CD4-positive, alpha-beta T cell treated with Interferon alpha-2 for 1 hour (primary cell): ENCODE data around the gene SH3TC1.

ENCODE experiments used
- DNase-seq, 2 donors: peaks; one replicate each; pipeline ENCODE4 v3.0.0-alpha.2; 2020 to 2022

Gene SH3TC1

DNA sequence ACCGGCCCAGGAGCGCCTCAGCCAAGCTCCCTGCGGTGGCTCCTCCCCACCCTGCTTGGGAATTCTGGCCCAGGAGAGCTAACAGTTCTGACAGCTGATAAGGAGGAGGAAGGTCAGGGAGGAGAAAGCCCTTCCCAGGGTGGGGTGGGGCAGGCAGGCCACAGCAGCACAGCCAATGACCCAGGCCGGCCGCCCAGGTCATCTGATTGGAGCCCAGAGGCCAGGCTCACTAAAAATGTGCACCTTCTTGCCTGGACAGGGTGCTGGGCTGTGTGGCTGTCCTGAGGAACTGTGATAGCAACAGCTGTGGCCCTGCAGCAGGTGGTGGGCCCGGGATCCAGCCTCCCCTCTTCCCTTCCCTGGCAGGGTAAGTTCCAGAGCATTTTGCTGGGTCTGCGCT lies 17.2 kb upstream of the SH3TC1 start:
- DNase-seq = no peak

DNA sequence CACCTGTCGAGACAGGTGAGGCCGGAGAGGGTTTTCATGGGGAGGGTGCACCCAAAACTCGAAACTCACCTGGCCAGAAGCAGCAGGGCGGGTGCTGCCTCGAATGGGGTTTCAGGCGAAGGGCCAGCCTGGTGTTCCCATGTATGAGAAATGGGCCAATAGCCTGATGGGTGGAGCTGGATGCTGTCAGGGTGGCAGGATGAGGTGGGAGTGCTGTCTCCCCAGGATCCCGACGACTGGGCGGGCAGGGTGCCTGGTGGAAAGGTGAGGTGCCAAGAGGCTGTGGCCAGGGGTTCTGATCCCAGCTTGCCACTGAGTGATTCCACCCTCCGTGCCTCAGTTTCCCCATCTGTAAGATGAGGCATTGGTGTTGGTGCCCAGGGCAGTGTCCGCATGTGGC lies 16.8 kb upstream of the SH3TC1 start:
- DNase-seq = no peak

DNA sequence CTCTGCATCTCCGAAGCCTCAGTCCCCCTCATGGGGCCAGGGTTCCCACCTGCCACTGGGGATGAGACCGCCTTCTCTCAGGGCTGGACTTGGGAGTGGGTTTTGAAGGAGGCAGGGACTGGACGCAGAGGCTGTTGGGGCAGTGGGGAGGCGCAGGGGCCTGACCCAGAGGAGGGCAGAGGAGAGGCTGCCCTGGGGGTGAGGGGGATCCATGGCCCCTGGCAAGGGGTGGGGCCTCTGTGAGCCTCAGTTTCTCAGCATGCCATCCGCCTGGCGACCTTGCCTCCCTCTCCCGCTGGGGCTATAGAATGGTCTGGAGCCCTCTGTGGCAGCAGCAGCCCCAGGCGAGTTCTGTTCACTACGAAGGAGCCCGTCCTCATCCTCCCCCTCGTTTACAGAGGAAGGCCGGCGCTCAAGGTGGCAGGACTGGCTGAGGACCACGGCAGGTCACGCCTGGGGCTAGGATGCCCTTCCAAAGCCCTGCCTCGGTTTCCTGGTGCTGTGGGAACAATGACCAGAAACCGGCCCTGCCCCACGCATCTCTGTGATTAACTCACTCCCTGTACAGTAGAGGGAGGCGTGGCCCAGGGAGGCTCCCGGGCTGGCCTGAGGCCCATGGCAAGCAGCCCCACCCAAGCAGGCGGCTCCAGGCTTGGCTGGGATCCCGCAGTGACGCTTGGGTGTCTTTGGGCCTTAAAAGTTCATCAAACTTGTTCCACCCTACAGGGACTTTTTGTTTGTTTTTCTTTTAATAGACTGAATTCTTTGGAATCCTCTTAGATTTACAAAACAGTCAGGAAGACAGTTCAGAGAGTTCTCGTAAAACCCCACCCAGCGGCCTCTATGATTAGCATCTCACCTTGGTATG lies 16.0 kb upstream of the SH3TC1 start:
- DNase-seq = no peak

DNA sequence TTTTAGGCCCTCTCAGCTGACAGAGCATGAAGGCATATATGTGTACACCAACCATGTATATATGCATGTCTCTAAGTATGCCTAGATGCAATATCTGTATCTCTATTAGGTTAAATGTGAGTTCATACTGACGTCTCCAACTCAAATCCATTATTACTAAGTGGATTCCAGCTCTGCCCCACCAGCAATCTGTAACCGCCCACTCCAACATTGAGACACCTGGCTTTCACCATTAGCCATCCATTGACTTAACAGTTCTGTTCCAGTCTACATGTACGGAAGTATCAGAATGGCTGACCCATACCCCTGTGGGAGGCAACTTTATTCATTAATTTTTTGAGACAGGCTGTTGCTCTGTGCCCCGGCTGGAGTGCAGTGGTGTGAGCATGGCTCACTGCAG lies 15.0 kb upstream of the SH3TC1 start:
- DNase-seq = no peak

DNA sequence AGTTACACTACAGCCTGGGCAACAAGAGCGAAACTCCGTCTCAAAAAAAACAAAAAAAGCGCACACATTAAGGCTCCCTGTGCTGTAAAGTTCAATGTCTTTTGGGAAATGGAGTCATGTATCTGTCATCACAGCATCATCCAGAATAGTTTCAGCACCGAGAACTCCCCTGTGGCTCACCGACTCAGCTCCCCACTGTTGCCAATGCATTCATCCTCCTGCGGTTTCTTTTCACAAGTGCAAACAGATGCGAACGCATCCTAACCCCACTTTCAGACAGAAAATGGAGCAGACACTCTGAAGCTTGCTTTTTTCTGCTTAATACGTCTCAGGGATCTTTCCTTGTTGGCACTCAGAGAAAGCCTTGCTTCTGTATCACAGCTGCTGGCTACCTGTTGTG lies 13.8 kb upstream of the SH3TC1 start:
- no peak for DNase-seq

- DNase-seq = no peak
Observed at GRCh38 chr4:8185930-8186329, 13.2 kb upstream of the SH3TC1 start.

DNA sequence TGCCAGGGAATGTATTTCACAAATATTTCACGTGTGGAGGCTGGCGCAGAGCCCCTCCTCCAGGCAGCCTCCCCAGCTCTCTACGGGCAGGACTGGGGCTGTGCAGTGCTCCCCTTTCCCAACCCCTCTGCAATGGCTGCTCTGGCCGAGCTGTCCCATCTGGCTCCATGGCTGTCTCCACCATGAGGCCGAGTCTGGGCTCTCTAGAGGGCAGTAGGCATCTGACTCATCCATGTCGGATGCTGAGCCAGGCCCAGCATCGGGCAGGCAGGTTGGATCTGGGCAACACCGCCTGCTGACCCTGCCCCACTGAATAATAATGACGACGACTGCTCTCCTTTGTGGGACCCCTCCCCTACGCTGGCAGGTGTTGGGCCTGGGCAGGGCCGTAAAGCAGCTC lies 11.0 kb upstream of the SH3TC1 start:
- no peak for DNase-seq

DNA sequence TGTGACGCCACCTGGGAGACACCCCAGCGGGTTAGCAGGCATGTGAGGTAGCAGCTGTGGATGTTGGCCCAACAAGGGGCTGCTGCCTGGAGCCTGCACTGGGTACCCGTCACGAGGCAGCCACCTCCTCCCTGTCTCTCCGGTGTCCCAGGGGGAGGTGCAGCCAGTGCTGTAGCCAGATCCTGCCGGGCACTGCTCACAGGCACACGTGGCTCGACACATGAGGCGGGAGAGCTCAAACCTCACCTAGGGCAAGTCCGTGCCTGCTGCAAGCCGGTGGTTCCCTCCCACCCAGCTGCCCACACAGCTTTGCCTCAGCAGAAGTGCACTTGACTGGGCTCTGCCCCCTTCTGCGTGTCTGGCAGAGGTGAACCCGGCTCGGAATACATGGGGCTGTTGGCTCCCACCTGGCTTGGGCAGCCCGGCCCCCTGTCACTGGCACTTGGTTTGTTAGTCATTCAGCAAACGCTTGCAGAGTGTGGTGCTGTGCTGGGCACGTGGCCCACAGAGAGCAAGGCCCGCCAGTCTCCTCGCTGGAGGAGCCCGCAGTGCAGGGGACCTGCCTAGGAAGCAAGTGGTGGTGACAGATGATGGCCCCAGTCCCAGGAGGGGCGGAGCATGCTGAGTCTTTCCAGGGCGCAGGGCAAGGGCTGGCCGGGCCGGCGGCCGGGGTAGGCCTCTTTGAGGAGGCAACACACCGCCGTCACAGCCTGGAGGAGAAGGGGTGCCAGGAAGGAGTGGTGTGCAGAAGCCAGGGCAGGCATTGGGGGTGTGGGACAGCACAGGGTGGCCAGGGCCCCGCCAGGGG lies 10.1 kb upstream of the SH3TC1 start:
- DNase-seq = no peak

- no peak for DNase-seq
Observed at GRCh38 chr4:8189551-8190466, 9.3 kb upstream of the SH3TC1 start.

- peak in 1 of 2 donors; percentile 44 for DNase-seq
Observed at GRCh38 chr4:8191136-8191747, 7.8 kb upstream of the SH3TC1 start.

GRCh38 chr4:8192748-8193738 lies 6.0 kb upstream of the SH3TC1 start:
- peak; percentile 22 to 64 for DNase-seq

DNA sequence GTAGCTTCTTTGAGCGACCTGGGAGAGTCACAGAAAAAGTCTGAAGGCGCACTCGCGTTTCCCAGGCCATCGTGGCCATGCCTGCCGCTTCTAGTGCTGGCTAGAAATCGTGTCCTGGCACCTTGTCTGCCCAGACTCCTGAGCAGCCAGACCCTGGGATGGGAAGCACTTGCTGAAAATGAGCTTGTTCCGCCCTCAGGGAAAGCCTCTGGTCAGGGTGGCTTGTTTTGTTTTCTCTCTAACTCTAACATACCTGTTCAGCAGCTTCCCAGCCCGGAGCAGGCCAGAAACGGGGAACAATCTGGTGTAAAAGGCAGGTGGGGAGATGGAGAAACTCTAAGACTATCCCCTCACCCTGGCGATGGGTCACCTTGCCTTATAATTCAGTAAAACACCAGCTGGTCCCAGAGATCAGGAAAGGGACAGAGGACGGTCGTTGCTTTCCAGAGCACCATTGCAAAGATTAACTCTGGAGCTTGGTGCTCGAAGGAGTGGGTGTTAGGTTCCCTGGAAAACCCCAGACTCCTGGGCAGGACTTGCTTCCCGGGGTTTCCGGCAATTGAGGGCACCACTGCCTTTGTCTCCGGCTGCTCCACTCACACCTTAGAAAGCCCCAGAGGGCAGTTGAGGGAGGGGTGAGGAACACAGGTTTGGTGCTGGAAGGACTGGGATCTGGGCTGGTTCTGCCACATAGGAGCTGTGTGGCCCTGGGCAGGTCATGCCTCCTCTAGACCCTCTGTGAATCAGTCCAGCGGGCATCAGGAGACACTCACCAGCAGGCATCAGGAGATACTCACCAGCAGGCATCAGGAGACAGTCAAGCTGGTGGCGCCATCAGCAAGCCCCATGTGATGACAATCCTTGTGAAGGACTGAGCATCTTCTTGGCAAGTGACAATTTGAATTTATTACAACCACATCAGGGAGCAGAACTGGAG lies 4.5 kb upstream of the SH3TC1 start:
- DNase-seq = no peak

DNA sequence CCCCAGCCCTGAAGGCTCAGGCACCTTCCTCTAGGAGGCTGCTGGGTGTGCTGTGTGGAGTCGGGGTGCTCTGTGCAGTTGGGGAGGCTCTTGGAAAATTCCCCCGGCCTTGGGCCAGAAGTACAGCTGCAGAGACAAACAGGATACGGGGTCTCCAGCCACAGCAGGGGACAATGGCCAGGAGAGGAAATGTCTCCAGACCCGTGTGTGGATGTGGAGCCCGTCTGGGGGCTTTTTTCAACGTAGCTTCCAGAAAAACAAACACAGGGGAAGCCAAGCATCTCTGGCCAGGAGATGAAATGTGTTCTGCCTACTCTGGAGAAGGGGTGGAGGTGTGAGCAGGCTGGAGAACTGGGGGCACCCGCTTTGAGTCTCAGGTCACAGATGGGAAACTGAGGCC lies 3.7 kb upstream of the SH3TC1 start:
- DNase-seq = no peak

GRCh38 chr4:8195841-8196458 lies 3.1 kb upstream of the SH3TC1 start:
- no peak for DNase-seq

- DNase-seq = no peak
Observed at GRCh38 chr4:8197521-8197920, 1.6 kb upstream of the SH3TC1 start.

DNA sequence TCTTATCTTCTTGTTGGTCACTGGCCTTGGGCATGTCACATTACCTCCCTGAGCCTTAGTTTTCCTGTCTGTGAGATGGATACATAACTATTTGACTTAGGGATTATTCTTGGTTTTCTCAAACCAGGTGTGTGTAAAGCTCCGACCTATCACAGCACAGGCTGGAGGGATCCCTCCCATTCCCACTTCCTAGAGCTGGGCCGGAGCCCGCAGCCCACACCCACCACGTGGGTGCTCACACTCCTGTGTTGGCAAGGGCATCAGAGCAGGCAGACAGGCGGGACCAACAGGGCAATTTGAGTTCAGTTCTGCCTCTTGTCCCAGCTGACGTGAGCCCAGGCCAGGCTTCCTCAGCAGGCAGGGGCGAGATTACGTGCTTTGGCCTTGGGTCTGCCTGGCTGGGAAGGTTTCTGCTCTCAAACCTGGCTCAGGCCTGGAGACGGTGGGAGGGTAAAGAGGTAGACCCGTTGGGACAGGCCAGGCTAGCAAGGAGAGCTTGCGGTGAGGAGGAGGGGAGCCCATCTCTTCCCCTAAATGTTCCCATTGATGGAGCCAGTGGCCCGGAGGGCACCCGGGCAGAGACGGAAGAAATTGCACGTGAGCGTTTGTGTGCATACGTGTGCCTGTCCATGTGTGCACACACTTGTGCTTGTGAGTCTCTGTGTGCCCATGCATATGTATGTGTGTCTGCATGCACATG lies 734 bp upstream of the SH3TC1 start:
- no peak for DNase-seq

DNA sequence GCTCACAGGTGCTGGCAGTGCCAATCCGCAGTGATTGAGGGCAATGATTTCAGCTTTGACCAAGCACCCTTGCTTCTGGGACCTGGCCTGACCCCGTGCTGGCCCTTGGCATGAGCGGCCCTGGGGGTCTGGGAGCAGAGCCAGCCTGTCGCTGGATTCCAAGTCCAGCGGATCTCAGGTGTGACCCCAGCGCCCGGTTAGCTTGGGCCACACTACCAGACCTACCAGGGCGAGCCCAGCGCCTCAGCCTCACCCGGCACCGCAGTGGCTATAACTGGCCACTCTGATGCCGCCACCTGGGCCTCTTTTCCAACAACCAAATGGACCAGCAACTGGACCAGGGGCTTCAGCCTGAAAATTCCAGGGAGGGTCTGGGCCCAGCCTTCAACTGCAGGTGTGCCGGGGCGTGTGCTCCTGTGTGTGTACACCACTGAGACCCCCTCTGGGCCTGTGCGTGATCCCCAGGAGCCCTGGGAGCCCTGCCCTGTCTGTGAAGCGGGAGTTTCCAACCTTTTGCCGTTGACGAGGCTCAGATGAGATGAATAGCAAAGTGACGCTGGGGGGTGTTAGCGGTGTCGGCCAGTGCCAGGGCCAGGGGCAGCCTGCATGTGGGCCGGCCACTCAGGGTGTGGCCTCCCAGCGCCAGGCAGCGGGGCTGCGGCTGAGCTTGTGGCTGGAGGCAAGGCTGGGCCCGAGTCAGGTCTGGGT lies 658 bp downstream of the SH3TC1 start:
- DNase-seq = no peak

DNA sequence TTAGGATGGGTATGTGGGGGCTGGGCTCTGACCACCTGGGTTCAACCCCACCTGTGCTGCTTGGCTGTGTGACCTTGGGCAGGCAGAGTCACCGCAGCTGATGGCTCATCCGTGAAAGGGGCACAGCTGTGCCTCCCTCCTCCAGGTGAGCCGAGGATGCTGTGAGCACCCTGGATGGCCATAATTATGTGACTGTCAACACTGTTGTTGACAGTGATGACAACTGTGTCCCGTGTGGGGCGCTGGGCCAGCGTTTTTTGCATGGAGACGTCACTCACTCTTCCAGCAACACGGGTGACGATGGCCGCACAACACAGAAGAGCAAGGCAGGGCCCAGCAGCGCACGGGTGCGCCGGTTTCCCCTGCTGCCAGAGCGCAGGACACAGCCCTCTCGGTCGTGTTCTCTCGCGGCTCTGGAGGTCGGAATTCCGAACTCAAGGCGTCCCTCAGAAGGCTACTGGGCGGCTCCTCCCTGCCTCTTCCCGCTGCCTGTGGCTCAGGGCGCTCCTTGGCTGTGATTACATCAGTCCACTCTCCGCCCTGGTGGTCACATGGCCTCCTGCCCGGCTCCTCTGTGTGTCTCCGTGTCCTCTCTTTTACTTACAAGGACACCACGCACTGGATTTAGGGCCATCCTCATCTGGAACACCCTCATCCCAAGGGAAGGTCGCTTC lies 1.3 kb downstream of the SH3TC1 start:
- DNase-seq = peak; percentile 42 to 50
